Neural progenitor cell (in vitro differentiated cells): ENCODE data around the gene LRRC59. TPM values are rescaled to one million over a fixed set of nuclear protein-coding genes. Genes with fewer than 3 reads are reported as not detected.

ENCODE experiments used
- DNase-seq: peaks from one replicate; pipeline ENCODE4 v3.0.0-alpha.2; 2016; ENCODE audit warnings: low spot score
- H2AFZ ChIP-seq: fragments of 200-600 bp; sonication (generic); replicated peaks from 2 replicates; pipeline ENCODE4 v1.6.1; 2016; ENCODE audit warnings: antibody characterized with exemption
- H3F3A ChIP-seq: fragments of 200-600 bp; sonication (generic); 2 replicates; pipeline ENCODE4 v1.6.1; 2016; ENCODE audit warnings: antibody characterized with exemption, low read depth
- H3K27ac ChIP-seq: fragments of 200-600 bp; sonication (generic); 2 replicates; pipeline ENCODE4 v1.5.1; 2016; ENCODE audit warnings: mild to moderate bottlenecking
- H3K27me3 ChIP-seq: fragments of 200-600 bp; sonication (generic); 2 replicates; pipeline ENCODE4 v1.6.1; 2016; ENCODE audit warnings: mild to moderate bottlenecking, moderate library complexity
- H3K36me3 ChIP-seq: fragments of 200-600 bp; sonication (generic); 2 replicates; pipeline ENCODE4 v1.5.1; 2016
- H3K4me1 ChIP-seq: fragments of 200-600 bp; sonication (generic); 2 replicates; pipeline ENCODE4 v1.6.1; 2016; ENCODE audit warnings: mixed run types
- H3K4me2 ChIP-seq: fragments of 200-600 bp; sonication (generic); 2 replicates; pipeline ENCODE4 v1.6.1; 2016
- H3K4me3 ChIP-seq: fragments of 200-600 bp; sonication (generic); 2 replicates; pipeline ENCODE4 v1.5.1; 2016
- H3K79me2 ChIP-seq: fragments of 200-600 bp; sonication (generic); 2 replicates; pipeline ENCODE4 v1.6.1; 2016; ENCODE audit warnings: low read depth
- H3K9ac ChIP-seq: fragments of 200-600 bp; sonication (generic); 2 replicates; pipeline ENCODE4 v1.6.1; 2016
- H3K9me3 ChIP-seq: fragments of 200-600 bp; sonication (generic); 2 replicates; pipeline ENCODE4 v1.5.1; 2016; ENCODE audit warnings: low read depth
- H4K20me1 ChIP-seq: fragments of 200-600 bp; sonication (generic); 2 replicates; pipeline ENCODE4 v1.6.1; 2016; ENCODE audit warnings: low read depth
- H3K27ac Mint-ChIP-seq: 3 replicates; pipeline ENCODE4 v1.8.0; 2021; ENCODE audit warnings: mixed read lengths
- H3K27me3 Mint-ChIP-seq: 2 replicates; pipeline ENCODE4 v1.8.0; 2022; ENCODE audit warnings: low read depth, mild to moderate bottlenecking, inconsistent platforms, moderate library complexity, mixed read lengths; ENCODE audit not compliant: insufficient read depth
- H3K36me3 Mint-ChIP-seq: 3 replicates; pipeline ENCODE4 v1.8.0; 2021; ENCODE audit warnings: mixed read lengths
- H3K4me1 Mint-ChIP-seq: 3 replicates; pipeline ENCODE4 v1.8.0; 2021; ENCODE audit warnings: mixed read lengths
- H3K4me3 Mint-ChIP-seq: 3 replicates; pipeline ENCODE4 v1.8.0; 2021; ENCODE audit warnings: mild to moderate bottlenecking, moderate library complexity, mixed read lengths
- H3K9me3 Mint-ChIP-seq: 3 replicates; pipeline ENCODE4 v1.8.0; 2020; ENCODE audit warnings: mixed read lengths
- CTCF ChIP-seq: fragments of 200-600 bp; sonication (generic); IDR thresholded peaks from 2 replicates; pipeline ENCODE4 v1.5.1; 2017; ENCODE audit warnings: antibody characterized with exemption, mild to moderate bottlenecking
- EZH2 ChIP-seq: fragments of 200-600 bp; sonication (generic); IDR thresholded peaks from 2 replicates; pipeline ENCODE4 v1.6.1; 2017; ENCODE audit warnings: antibody characterized with exemption, mild to moderate bottlenecking, moderate library complexity
- EZH2phosphoT487 ChIP-seq: fragments of 200-600 bp; sonication (generic); IDR thresholded peaks from 2 replicates; pipeline ENCODE4 v1.6.1; 2017; ENCODE audit warnings: antibody characterized with exemption
- total RNA-seq: library from RNA; depleted of rRNA; stranded (reverse); fragments of >200 nt; gene quantifications from 2 replicates; pipeline ENCODE4 v1.2.3, GENCODE V29; 2015; ENCODE audit warnings: low replicate concordance

Gene LRRC59
- total RNA-seq, 1 donor from 2014 or later = 57.0 TPM

DNA sequence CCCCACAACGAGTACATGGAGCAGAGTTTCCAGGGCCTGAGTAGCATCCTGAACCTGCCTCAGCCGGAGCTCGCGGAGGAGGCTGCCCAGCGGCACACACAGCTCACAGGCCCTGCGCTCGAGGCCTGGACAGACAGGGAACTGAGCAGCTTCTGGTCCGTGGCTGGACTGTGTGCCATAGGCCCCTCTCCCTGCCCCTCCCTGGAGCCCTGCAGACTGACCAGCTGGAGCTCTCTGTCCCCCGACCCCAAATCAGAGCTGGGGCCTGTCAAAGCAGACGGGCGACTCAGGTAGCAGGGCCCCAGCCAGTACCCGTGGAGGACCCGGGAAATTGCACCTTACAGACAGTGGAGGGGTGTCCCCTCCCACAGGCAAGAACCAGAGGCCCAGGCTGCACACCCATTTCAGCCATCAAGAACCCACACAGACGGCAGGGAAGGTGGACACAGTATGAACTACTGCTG lies 37.3 kb downstream of the LRRC59 start:
- no peak for DNase-seq
- H2AFZ ChIP-seq = no peak overlapping the region
- no peak overlapping the region for H3K27ac ChIP-seq
- H3K36me3 ChIP-seq = no peaks in the 10 kb centered on the region
- Mint-ChIP-seq H3K36me3 (peaks cover 2% of the 10 kb centered on the region), H3K4me1 (peaks cover 32% of the 10 kb centered on the region), H3K4me3 (no peak overlapping the region), H3K27ac (no peak overlapping the region), H3K9me3 (no peaks in the 10 kb centered on the region), H3K27me3 (peaks cover 11% of the 10 kb centered on the region)
- no peaks in the 10 kb centered on the region for H3K79me2 ChIP-seq
- peaks cover 38% of the 10 kb centered on the region for H4K20me1 ChIP-seq
- peaks cover 14% of the 10 kb centered on the region for H3K4me1 ChIP-seq
- no peak overlapping the region for H3K4me2 ChIP-seq
- peaks cover 28% of the 10 kb centered on the region for H3F3A ChIP-seq
- TF ChIP-seq EZH2 (no peak), CTCF (no peak), EZH2phosphoT487 (no peak)
- no peak overlapping the region for H3K9ac ChIP-seq
- H3K4me3 ChIP-seq = no peak overlapping the region
- no peaks in the 10 kb centered on the region for H3K9me3 ChIP-seq
- H3K27me3 ChIP-seq = no peaks in the 10 kb centered on the region

DNA sequence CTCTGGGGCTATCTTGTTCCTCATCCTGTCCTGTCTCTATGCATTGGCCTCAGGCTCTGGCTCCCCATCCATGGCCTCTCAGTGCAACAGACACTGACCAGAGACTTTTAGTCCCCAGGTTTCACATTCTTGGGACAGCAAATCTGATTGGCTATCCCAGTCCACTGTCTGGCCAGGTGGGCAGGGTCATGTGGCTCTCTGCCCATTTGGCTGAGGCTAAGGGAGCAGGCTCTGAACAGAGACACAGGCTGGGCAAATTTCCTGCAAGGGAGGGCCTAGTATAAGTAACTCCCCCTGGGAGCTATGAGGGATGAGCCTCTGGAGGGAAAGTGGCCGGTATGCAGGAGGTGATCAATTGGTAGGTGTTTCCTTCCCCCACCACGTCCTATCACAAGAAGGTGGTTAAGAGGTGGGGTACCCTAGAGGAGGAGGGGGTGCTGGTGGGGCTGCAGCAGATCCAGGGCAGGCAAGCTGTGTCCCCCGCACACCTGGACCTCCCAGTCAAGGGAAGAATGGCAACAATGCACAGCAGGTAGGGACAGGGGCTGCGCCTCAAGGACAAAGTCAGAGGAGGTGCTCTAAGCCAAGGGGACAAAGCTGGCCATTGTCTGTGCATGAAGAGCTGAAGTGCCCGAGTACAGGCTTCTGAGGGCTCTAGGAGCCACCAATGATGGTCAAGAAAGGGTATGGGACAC lies 38.2 kb downstream of the LRRC59 start:
- Histone ChIP-seq H3K4me3 (no peak overlapping the region), H3F3A (peaks cover 19% of the 10 kb centered on the region), H4K20me1 (peaks cover 31% of the 10 kb centered on the region), H3K9ac (no peak overlapping the region), H3K4me1 (peaks cover 14% of the 10 kb centered on the region), H3K27ac (no peak overlapping the region), H3K27me3 (no peaks in the 10 kb centered on the region), H2AFZ (no peak overlapping the region), H3K36me3 (no peaks in the 10 kb centered on the region), H3K79me2 (no peaks in the 10 kb centered on the region), H3K4me2 (no peak overlapping the region), H3K9me3 (no peaks in the 10 kb centered on the region)
- TF ChIP-seq EZH2phosphoT487 (no peak), EZH2 (no peak), CTCF (no peak)
- no peak for DNase-seq
- Mint-ChIP-seq H3K36me3 (peaks cover 2% of the 10 kb centered on the region), H3K4me3 (no peak overlapping the region), H3K27ac (peak overlapping the region; percentile 62), H3K4me1 (peaks cover 23% of the 10 kb centered on the region), H3K9me3 (no peaks in the 10 kb centered on the region), H3K27me3 (peaks cover 7% of the 10 kb centered on the region)

DNA sequence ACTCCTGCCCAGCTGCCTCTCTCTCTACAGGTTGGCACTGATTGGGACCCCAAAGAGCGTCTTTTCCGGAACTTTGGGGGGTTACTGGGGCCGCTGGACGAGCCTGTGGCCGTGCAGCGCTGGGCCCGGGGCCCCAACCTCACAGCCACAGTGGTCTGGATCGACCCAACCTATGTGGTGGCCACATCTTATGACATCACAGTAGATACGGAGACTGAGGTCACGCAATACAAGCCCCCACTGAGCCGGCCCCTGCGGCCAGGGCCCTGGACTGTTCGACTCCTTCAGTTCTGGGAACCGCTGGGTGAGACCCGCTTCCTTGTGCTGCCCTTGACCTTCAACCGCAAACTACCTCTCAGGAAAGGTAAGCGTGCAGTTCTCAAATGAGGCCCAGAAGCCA lies 39.1 kb downstream of the LRRC59 start:
- Histone ChIP-seq H3K9ac (no peak overlapping the region), H3F3A (peaks cover 11% of the 10 kb centered on the region), H4K20me1 (peaks cover 22% of the 10 kb centered on the region), H2AFZ (no peak overlapping the region), H3K4me3 (no peak overlapping the region), H3K27ac (no peak overlapping the region), H3K9me3 (no peaks in the 10 kb centered on the region), H3K36me3 (no peaks in the 10 kb centered on the region), H3K4me1 (peaks cover 5% of the 10 kb centered on the region), H3K79me2 (no peaks in the 10 kb centered on the region), H3K27me3 (no peaks in the 10 kb centered on the region), H3K4me2 (no peak overlapping the region)
- Mint-ChIP-seq H3K36me3 (peaks cover 5% of the 10 kb centered on the region), H3K27ac (no peak overlapping the region), H3K9me3 (no peaks in the 10 kb centered on the region), H3K27me3 (peaks cover 9% of the 10 kb centered on the region), H3K4me1 (peaks cover 13% of the 10 kb centered on the region), H3K4me3 (no peak overlapping the region)
- no peak for DNase-seq
- TF ChIP-seq EZH2phosphoT487 = no peak
- TF ChIP-seq EZH2 = no peak

- H3K27ac ChIP-seq = no peak overlapping the region
- no peak overlapping the region for H3K4me3 Mint-ChIP-seq
- H3K36me3 ChIP-seq = no peaks in the 10 kb centered on the region
- H3F3A ChIP-seq = no peaks in the 10 kb centered on the region
- H3K79me2 ChIP-seq = no peaks in the 10 kb centered on the region
- peaks cover 10% of the 10 kb centered on the region for H3K36me3 Mint-ChIP-seq
- DNase-seq = no peak
- H2AFZ ChIP-seq = no peak overlapping the region
- H3K27me3 Mint-ChIP-seq = peaks cover 5% of the 10 kb centered on the region
- H3K9me3 Mint-ChIP-seq = no peaks in the 10 kb centered on the region
- no peak overlapping the region for H3K27ac Mint-ChIP-seq
- peaks cover 3% of the 10 kb centered on the region for H3K4me1 Mint-ChIP-seq
- no peak overlapping the region for H3K9ac ChIP-seq
- H3K4me1 ChIP-seq = no peaks in the 10 kb centered on the region
- TF ChIP-seq EZH2phosphoT487 (no peak), EZH2 (no peak), CTCF (no peak)
- no peaks in the 10 kb centered on the region for H3K27me3 ChIP-seq
- H3K4me3 ChIP-seq = no peak overlapping the region
- H4K20me1 ChIP-seq = peaks cover 21% of the 10 kb centered on the region
- no peaks in the 10 kb centered on the region for H3K9me3 ChIP-seq
- no peak overlapping the region for H3K4me2 ChIP-seq
Observed at GRCh38 chr17:50356892-50357510, 40.3 kb downstream of the LRRC59 start.
